HG03439 (cell line): ENCODE results near the gene PPP3CB.
"Not testable (repeated sequence)": the region's sequence is repeated elsewhere in the genome, so short reads cannot be mapped to it uniquely, and the experiment has no call there.

Experiments used
- ATAC-seq: cut with Tn5 transposase; IDR thresholded peaks from one replicate; pipeline ENCODE4 v1.9.1; 2021; ENCODE audit warnings: mild to moderate bottlenecking, moderate library complexity; ENCODE audit not compliant: unreplicated experiment

The PPP3CB gene

DNA sequence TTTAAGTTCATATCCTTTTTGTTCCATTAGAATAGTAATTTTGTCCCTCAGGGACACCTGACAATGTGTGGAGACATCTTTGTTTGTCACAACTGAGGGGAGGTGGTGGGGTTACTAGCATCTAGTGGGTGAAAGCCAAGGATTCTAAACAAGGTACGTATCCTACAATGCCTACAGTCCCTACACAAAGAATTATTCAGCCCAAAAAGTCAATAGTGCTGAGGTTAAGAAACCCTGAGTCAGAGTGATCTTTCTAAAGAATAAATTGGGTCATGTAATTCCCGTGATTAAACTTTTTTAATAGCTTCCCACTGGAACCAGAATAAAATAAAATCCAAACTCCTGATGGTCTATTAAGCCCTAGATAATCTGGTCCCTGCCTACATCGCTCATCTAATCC is 79.3 kb downstream of the PPP3CB start:
- no peak for ATAC-seq

DNA sequence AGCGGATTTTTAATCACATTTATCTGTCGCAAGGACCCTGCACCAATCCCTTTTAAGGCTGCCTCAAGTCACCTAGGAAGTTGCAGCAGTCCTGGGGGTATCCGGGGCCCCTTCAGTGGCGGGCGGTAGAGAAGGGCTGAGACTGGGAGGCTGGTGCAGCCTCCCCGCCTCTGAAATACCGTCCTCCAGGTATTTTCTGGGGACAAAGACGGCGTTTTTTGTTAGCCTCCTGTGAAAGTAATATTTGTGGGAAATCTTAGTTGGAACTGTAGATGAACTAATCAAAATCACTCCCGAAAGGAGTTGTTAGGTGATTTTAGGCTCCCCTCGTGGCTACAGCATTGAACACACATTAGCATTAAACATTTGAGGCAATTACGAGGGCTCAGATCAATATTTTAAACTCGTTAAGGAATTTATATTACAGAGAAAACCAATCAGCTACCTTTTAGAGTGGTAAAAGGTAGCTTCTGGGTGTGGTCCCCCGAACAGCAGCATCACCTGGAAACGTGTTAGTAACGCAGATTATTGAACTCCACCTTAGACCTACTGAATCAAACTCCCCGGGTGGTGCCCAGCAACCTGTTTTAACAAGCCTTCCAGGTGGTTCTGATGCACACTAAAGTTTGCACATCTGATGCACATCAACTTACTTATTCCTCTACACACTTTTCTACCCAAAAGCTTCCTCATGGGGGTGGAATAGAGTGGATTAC is 81.4 kb downstream of the PPP3CB start:
- ATAC-seq: peak; percentile 22

- ATAC-seq: peak; percentile 87
Measured at GRCh38 chr10:73413528-73414229, 82.1 kb downstream of the PPP3CB start, which contains the start of gene ANXA7. Gene ANXA7 (minus strand): TSS chr10:73414058. CDS start chr10:73400856, 13,202 bp downstream.

- peak; percentile 28 for ATAC-seq
Measured at GRCh38 chr10:73413108-73413527, 82.7 kb downstream of the PPP3CB start.

DNA sequence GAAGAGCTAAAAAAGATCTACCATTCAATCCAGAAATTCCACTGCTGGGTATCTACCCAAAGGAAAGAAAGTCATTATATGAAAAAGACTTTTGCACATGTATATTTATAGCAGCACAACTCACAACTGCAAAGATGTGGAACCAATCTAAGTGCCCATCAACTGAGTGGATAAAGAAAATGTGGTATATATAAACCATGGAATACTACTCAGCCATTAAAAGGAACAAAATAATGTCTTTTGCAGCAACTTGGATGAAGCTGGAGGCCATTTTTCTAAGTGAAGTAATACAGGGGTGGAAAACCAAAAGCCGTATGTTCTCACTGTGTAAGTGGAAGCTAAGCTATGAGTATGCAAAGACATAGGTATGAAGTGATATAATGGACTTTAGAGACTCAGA is 84.9 kb downstream of the PPP3CB start:
- ATAC-seq: no peak

- ATAC-seq: no peak
Measured at GRCh38 chr10:73408978-73409521, 86.8 kb downstream of the PPP3CB start.

- no peak for ATAC-seq
Measured at GRCh38 chr10:73408061-73408460, 87.8 kb downstream of the PPP3CB start.

DNA sequence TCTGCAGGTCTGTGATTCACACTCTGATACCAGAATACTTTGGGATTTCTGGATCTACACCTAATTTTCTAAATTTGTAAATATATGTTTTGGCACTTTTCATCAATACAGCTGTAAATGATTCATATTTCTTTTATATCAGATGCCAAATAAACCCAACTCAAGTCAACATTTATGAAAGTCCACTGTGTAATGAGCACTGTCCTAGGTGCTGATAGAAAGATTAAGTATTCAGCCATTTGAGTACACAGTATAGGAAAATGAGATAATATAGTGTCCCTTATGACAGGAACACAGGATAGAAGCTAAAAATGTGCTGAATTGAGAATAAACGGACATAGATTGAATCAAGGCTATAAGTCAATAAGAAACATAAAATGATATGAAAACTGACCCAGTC is 88.3 kb downstream of the PPP3CB start:
- ATAC-seq: no peak

DNA sequence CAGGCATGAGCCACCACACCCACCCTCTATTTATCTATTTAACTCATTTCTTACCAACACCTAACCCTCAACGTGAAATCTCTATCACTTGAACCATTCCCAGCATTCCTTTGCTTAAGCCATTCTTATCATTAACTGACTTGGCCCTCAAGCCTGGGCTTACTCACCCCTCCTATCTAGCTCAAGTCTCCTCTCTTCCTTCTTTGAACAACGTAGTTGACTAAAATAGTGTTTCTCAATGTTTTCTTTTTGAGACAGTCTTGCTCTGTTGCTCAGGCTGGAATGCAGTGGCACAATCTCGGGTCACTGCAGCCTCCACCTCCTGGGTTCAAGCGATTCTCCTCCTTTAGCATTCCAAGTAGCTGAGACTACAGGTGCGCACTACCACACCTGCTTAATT is 89.0 kb downstream of the PPP3CB start:
- ATAC-seq: no peak

- no peak for ATAC-seq
Measured at GRCh38 chr10:73405556-73405955, 90.3 kb downstream of the PPP3CB start.

GRCh38 chr10:73404690-73405089 is 91.1 kb downstream of the PPP3CB start:
- no peak for ATAC-seq

GRCh38 chr10:73401636-73402035 is 94.2 kb downstream of the PPP3CB start:
- ATAC-seq: no peak

DNA sequence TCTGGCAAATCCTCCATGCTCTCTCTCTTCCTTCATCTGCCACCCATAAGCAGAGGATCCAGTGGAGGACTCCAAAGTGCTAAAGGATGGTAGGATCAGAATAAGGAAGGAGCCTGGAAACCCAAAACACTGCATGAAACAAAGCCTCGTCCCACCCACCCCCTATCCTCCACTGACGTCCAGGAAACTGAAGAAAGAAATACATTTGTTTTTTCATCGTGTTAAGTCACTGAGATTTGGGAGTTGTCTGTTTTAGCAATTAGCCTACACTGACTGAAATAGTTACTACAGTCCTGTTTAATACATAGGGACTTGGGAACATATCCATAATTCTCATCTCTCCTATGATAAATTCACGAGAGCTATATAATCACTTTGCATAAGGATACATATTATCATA is 96.8 kb downstream of the PPP3CB start:
- no peak for ATAC-seq

- ATAC-seq: no peak
Measured at GRCh38 chr10:73398024-73398423, 97.8 kb downstream of the PPP3CB start.

- ATAC-seq: not testable (repeated sequence)
Measured at GRCh38 chr10:73394325-73394724, 101.5 kb downstream of the PPP3CB start.

DNA sequence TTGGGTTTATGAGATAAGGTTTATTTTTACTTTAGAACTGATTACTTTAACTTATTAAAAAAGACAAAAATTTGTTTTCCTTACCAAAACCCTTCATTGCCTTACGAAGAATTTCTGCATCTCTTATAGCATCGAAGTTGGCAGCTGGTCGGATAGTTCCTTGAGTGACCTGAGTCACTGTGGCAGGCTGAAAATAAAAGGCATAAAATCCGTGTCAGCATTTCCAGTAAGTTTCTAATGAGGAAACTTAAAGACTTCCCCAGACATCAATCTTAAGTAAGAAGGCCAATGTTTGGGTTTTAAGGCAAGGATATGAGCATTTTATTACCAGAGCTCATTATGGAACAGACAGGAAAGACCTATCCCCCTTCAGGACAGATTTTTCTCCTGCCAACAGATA is 107.6 kb downstream of the PPP3CB start:
- ATAC-seq: no peak

- ATAC-seq: no peak
Measured at GRCh38 chr10:73386583-73386982, 109.2 kb downstream of the PPP3CB start.
